Lower leg skin (tissue), 3 donors: ENCODE data around the gene TNS3.

Source experiments
- POLR2A ChIP-seq, 2 donors: fragments of 450-650 bp; IDR thresholded peaks; one replicate each; pipeline ENCODE4 v1.6.1; 2016 to 2017; ENCODE audit warnings: antibody characterized with exemption in 2 of 2, mild to moderate bottlenecking in 1 of 2, moderate library complexity in 1 of 2
- TF ChIP-seq, protein P1 (sequence below), 3 donors: fragments of 450-650 bp; IDR thresholded peaks; one replicate each; pipeline ENCODE4 v1.5.1; 2016; ENCODE audit warnings: antibody characterized with exemption in 3 of 3, mild to moderate bottlenecking in 3 of 3, moderate library complexity in 2 of 3

DNA sequence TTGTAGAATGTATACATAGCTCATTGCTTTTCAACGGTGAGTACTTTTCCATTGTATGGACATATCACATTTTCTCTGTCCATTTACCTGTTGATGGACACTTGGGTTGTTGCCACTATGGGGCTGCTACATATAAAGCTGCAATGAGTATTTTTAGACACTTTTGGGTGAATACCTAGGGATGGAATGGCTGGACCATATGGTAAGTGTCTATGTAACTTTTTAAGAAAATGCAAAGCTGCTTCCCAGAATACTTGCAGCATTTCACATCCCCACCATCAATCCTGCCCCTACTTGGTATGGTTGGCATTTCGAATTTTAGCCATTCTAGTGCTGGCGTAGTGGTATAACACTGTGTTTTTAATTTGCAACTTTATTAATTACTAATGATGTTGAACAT lies 274.6 kb downstream of the TNS3 start:
- TF ChIP-seq, protein P1, sequence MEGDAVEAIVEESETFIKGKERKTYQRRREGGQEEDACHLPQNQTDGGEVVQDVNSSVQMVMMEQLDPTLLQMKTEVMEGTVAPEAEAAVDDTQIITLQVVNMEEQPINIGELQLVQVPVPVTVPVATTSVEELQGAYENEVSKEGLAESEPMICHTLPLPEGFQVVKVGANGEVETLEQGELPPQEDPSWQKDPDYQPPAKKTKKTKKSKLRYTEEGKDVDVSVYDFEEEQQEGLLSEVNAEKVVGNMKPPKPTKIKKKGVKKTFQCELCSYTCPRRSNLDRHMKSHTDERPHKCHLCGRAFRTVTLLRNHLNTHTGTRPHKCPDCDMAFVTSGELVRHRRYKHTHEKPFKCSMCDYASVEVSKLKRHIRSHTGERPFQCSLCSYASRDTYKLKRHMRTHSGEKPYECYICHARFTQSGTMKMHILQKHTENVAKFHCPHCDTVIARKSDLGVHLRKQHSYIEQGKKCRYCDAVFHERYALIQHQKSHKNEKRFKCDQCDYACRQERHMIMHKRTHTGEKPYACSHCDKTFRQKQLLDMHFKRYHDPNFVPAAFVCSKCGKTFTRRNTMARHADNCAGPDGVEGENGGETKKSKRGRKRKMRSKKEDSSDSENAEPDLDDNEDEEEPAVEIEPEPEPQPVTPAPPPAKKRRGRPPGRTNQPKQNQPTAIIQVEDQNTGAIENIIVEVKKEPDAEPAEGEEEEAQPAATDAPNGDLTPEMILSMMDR (IDR thresholded peaks at IDR 0.05): no peak
- TF ChIP-seq POLR2A (IDR thresholded peaks at IDR 0.05): no peak
